T-helper 1 cell treated with Interleukin-12 subunit alpha and Interleukin-12 subunit beta and Interleukin-4 antibody, amounts not matched to agents 30 ng/mL and 1 ng/mL, for 36 hours (primary cell): ENCODE results near the gene ARHGAP15. TPM values are rescaled to one million over a fixed set of nuclear protein-coding genes. Genes with fewer than 3 reads are reported as not detected.

Source experiments
- intact Hi-C: fragments of 100-400 bp; cut with micrococcal nuclease; formaldehyde crosslinking; loops from one replicate; pipeline ENCODE4 v1.15.1; 2024
- total RNA-seq: library from RNA; stranded (reverse); gene quantifications from 2 replicates; pipeline ENCODE4 v1.2.3, GENCODE V29; 2022

Gene ARHGAP15
- total RNA-seq, 1 donor from 2014 or later, result 178 TPM

GRCh38 chr2:143553261-143553660 is 424.0 kb downstream of the ARHGAP15 start:
- intact Hi-C loops, result no loop called here

- intact Hi-C loops, result no loop called here
Observed at GRCh38 chr2:143558665-143559064, 429.4 kb downstream of the ARHGAP15 start.

GRCh38 chr2:143559147-143559546 is 429.9 kb downstream of the ARHGAP15 start:
- intact Hi-C loops, result no loop called here

DNA sequence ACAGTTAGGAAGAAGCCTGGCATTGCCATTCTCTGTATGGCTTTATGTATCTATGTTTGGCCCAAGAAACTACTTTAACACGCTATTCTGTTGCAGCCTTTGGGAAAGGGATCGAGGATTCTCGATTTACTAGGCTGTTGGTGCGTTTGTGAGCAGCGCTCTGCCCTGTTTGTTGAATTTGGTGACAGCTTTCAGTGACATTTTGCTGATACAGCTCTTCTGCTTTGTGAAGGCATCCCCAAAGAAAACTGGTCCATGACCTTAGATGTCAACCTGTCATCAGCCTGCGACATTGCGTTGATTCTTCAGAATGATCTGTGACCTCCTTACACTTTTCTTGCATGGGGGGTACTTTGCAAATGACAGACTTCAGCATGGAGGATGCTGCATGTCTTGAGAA is 431.5 kb downstream of the ARHGAP15 start:
- intact Hi-C loops, result no loop called here

DNA sequence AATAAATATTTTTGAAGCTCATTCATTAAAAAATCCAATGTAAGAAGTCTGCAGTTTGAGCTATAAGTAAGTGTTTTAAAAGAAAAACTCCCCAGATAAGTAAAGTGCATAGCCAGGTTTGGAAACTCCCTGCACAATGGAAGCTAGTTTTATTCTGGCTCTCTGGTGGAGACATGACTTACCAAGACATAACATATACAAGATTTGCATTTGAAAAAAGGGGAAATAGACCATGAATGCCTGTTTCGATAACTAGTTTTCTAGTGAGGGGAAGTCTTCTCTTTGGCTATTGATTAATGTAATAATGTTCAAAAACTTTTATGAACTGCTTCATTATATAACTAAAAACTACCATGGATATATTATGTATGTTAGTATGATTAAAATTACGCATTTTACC is 435.2 kb downstream of the ARHGAP15 start:
- intact Hi-C loops, result no loop called here

- intact Hi-C loops, result no loop called here
Observed at GRCh38 chr2:143571747-143572146, 442.5 kb downstream of the ARHGAP15 start.

GRCh38 chr2:143572421-143572820 is 443.2 kb downstream of the ARHGAP15 start:
- intact Hi-C loops, result no loop called here

DNA sequence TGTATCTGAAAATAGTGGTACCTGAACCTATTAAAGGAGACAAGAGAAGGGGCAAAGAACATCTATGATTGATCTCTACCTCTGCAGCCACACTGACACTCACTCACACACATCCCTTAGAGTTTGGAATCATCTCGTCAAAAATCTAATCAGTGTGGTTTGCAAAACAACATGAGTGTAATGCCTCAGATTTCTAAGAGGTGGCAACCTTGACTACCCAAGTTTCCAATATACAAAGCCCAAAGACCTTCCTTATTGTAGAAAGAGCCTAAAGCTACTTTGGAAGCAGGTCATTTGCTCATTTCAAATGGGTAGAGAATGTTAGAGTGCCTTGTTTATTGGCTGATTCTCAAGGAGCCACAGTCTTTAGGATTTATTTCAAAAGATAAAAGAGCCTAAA is 444.9 kb downstream of the ARHGAP15 start:
- intact Hi-C loops, result no loop called here

GRCh38 chr2:143575340-143575739 is 446.1 kb downstream of the ARHGAP15 start:
- intact Hi-C loops, result no loop called here

GRCh38 chr2:143577489-143577888 is 448.3 kb downstream of the ARHGAP15 start:
- intact Hi-C loops, result no loop called here

GRCh38 chr2:143579456-143579855 is 450.2 kb downstream of the ARHGAP15 start:
- intact Hi-C loops, result no loop called here

DNA sequence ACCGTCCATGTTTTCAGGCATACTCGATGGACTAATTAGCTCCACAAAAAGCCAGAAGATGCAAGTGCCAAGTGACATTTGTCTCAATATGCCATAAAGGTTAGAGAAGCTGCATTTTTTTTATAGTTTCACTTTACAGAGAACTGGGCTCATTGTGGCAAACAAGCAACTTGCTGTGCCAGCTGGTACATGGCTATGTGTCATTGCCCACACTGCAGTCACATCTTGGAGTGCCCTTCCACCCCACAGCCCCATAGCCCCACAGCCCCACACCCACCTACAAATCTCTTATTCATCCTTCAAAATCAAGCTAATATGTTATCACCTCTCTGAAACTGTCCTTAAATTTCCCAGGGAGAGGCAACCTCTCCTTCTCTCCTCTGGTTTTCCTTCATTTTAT is 451.9 kb downstream of the ARHGAP15 start:
- intact Hi-C loops, result no loop called here

DNA sequence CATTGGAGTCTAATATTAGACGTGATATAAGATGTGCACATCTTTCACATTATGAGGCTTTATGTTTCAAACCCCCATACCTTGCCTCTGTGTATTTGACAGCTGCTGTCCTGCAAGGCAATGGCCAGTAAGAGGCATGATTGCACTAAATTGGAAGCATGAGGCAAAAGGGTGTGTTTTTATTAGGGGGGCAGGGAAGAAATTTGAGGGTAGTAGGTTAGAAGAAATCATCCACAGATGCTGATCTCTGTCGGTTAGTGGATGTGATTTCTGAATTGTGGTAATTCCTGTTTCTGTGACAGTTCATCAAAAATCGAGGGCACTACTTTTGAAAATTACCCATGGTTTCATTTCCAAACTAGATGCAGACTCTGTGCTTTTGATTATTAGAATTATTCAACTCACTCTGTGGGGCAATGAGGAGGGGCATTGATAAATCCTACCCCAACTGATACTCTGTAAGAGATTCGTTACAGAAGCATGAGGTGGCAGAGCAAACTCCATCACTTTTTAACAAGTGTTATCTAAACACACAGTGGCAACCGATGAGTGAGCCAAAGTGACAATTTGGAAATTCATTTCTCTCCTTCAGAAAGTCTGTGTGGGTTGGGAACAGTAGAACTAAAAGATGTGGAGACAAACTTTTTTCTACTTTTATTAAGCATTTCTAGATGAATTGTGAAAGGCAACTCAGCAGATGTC is 453.0 kb downstream of the ARHGAP15 start:
- intact Hi-C loops, result no loop called here

GRCh38 chr2:143584936-143585335 is 455.7 kb downstream of the ARHGAP15 start:
- intact Hi-C loops, result no loop called here

DNA sequence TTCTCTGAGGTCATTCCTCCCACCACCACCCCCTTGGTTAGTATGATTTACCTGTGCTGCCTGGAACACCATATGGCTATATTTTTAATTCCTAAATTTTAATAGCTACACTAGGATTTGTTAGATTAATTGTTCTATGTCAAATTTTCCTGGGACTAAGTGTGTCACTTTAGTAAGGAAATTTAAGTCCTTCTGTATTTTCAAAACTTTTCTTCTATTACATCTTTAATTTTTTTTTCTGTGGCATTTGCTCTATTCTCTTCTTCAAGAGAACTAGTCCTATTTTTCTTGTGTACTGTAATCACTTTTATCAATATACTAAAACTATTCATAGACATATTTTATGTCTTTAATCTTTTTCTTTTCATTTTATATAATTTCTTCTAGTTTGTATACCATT is 456.9 kb downstream of the ARHGAP15 start:
- intact Hi-C loops, result no loop called here

- intact Hi-C loops, result no loop called here
Observed at GRCh38 chr2:143588746-143589145, 459.5 kb downstream of the ARHGAP15 start.

- intact Hi-C loops, result no loop called here
Observed at GRCh38 chr2:143594161-143594560, 464.9 kb downstream of the ARHGAP15 start.

GRCh38 chr2:143594745-143595144 is 465.5 kb downstream of the ARHGAP15 start:
- intact Hi-C loops, result no loop called here

- intact Hi-C loops, result no loop called here
Observed at GRCh38 chr2:143600116-143600515, 470.9 kb downstream of the ARHGAP15 start.

DNA sequence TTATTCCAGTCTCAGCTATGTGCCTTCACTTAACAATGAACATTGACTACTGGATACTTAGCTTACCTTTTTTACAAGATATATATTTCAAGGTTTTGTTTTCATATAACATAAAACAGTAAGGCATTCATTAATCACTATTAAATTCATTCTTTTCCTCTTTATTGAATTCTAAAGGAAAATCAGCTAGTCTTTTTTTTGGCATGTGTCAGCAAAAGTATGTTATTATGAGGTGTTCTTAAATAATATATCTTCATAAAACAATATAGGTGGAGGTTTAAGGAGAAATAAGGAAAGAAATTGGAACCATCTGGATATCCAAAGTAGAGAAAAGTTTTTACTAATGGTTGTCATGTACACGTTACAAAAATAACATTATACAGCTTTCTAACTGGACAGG is 472.6 kb downstream of the ARHGAP15 start:
- intact Hi-C loops, result no loop called here

- intact Hi-C loops, result no loop called here
Observed at GRCh38 chr2:143603035-143603655, 473.9 kb downstream of the ARHGAP15 start.

- intact Hi-C loops, result no loop called here
Observed at GRCh38 chr2:143603846-143604565, 474.8 kb downstream of the ARHGAP15 start.

- intact Hi-C loops, result no loop called here
Observed at GRCh38 chr2:143604566-143604959, 475.3 kb downstream of the ARHGAP15 start.
